G401.6 (cell line): ENCODE measurements around the gene GPR18.

ENCODE experiments used
- FAIRE-seq: peaks from 2 replicates; lab custom pipeline; 2012; peaks lifted over from hg19 to GRCh38; lab: Jason Lieb, UNC

The GPR18 gene, protein sequence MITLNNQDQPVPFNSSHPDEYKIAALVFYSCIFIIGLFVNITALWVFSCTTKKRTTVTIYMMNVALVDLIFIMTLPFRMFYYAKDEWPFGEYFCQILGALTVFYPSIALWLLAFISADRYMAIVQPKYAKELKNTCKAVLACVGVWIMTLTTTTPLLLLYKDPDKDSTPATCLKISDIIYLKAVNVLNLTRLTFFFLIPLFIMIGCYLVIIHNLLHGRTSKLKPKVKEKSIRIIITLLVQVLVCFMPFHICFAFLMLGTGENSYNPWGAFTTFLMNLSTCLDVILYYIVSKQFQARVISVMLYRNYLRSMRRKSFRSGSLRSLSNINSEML

DNA sequence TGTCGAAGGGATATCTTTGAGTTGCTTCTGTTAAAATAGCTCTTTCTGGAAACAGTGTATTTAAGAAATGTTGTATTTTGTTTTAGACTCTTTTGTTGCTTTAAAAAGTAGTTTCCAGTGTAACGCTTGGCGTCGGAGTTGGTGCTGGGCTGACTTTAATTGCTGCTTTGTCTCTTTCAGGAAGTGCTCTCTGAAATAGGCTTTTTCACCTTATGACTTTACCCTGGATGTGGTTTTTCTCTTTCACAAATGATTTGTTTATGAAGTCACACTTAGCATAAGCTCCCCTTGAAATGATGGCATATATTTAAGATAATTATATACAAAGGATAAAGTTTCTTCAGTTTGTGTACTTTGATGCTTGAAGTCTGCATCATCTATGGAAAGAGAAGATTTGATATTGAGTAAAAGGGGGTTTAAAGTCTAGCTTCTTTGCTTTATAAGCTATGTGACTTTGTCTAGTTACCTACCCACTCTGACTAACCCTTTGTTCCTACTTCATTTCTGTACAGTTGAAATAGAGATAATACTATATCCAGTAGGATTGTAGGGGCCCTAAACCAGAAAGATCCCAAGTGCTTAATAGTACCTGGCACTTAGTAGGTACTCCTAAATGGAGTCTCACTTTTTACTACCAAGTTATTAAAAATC lies at the start of gene GPR18:
TSS of gene GPR18 (minus strand) at position 170 of the 651 bp plus-strand sequence. CDS start 2,507 bp downstream, outside the sequence.
- FAIRE-seq, result no peak

DNA sequence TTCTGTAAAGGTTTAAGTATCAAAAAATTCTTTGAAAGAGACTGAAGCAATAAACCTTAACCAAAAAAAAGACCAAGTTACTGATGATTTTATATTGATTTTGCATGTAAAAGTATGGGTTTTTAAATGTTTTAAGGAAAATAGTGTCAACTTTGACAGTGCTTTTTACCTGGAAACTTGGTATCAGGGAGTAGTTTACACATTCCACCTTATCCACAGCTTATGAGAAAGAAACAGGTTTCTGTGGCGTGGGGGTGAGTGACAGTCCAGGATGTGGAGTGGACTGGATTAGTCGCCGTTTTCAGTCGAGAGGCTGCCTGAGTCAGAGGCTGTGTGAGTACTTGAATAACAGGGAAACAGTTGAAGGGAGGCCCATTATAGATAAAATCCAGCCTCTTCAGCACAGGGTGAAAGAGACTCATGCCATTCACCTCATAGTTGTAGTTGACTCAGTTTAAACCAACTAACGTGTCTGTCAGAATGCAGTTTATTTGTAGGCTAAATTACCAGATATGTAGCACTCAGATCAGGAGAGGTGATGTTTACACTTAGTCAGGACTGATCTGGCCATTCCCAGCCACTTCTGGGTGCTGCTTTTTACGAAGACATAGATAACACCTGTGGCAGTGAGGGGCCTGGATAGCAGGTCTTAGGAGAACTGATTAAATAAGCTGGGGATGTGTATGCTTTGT lies 49.6 kb upstream of the GPR18 start:
- no peak for FAIRE-seq

DNA sequence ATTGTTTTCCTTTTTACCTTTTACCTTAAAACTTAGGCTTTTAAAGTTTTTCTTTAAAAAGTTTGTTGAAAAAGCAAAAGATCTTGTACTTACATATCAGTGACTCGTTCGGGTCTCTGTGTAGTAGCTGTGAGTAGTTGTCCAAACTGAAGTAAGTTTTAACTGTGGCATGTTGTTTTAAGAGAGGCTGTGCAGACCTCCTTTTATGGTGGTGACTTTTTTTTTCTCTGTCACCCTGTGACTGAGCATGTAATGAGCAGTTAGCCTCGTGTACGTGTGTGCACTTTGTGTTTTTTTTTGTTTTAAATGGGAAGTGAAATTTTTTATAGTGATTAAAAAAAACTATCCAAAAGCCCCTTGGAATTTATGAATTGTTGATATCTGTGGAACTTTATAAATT lies 49.1 kb upstream of the GPR18 start, which contains the start of gene GPR183:
TSS of gene GPR183 (minus strand) at position 153 of the 400 bp plus-strand sequence. CDS start 11,254 bp downstream, outside the sequence.
- no peak for FAIRE-seq

DNA sequence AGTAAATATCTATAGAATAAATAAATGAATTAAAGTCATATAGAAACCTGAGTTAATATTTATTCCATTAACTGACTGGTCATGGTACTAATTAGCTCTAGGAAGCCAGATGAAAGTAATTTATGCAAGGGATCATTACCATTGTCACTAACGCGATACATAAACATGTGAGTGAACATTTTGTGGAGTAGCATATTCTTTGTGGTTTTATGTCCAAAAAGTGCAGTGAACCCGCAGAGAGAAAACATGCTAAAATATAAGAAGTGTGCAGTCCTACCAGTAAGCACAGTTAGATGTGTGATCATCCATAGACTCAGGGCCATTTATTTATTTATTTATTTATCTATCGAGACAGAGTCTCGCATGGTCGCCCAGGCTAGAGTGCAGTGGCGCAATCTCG lies 47.4 kb upstream of the GPR18 start:
- FAIRE-seq, result no peak

DNA sequence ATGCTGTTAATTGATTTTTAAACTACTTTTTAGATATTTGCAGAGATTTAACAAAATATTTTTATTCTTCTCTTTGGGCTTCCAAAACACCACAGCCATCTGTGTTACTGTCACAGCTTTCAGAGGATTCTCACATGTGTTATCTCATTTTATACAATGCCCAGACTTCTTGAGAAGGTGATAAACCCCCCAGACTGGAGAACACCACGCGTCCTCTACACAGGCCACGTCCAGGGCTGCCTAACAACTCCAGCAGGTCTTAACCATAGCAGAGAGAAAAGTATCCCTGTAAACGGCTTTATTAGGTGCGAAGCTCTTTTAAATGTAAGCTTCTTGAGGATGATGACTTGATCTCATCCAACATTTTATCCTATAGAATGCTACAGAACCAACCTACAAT lies 47.0 kb upstream of the GPR18 start:
- FAIRE-seq, result no peak

DNA sequence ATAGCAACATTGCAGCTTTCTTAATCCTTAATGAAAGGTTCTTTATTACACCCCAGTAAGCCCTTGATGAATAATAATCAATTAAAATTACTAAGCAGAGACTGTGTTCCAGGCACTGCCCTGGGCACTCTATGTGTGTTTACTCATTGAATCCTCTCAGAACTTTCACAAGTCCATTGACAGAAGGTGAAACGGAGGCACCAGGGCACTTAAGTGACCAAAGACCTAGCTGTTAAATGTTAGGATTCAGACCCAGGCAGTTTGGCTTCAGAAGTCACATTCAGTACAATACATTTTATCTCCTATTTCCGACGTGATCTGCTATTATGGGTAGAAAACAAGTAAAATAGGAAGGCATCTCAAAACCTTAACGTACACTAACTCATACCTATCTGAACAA lies 46.4 kb upstream of the GPR18 start:
- FAIRE-seq, result no peak

DNA sequence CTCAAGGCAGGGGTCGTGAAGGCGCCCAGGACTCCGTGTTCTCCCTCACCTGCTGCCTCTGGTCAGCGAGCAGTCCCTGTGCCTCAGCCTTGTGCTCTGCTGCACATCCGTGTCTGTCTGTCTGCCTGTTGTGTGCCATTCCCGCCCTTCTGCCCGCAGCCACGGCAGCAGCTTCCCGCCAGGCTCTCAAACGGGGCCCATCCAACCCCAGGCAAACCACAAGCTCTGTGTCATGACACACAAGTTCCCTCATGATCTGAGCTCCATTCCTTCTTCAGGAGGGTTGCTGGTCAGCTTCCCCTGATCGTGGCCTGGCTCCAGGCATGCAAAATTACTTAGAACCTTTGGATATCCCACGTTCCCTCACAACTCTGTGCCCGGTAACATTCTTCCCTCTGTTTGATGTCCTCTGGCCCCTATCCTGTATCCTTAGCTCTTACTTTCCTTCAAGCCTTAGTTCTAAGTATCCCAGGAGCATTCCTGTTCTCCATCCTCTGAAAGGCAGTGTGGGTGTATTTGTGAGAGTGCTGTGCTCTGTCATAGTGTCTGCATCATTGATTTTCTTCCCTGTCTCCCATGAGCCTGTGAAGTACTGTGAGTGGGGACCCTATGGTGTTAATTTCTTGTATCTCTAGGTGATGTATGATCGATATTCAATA lies 45.8 kb upstream of the GPR18 start:
- FAIRE-seq, result no peak

DNA sequence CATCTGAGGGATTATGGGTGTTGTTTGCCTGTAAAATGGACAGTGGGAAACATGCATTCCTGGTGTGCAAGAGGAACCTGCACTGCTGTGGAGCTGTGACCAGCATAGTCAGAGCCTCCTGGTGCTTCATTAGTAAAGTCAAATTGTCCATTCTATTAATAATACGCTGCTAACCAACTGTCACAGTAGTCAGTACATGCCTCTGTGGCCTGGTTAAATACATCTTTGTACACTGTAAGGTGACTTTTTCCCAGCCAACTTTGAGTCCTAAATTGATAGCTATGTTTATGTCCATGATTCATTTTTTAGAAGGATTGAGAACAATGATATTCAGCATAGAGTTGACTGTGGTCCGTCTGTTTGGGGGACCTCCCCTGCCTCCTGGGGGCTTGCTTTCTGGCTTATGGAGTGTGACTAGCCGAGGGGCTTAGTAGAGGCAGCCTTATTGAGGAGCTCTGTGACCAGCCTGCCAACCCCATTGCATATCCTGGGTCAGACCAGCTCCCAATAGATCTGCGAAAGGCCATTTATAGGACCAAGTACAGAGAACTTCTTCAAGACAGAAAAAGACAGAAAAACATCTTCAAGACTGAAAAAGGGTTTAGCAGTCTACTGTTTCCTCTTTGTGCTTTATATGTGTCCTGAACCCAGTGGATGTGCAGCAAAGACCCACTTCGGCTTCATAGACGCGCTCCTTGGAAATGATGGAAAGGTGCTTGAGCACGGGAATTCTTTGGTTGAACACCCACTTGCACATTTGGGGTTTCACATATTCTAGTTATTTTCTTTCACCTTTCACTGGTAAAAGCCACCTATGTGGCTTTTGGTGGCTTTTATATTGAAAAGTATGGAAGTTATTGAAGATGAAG lies 44.7 kb upstream of the GPR18 start:
- FAIRE-seq, result no peak

DNA sequence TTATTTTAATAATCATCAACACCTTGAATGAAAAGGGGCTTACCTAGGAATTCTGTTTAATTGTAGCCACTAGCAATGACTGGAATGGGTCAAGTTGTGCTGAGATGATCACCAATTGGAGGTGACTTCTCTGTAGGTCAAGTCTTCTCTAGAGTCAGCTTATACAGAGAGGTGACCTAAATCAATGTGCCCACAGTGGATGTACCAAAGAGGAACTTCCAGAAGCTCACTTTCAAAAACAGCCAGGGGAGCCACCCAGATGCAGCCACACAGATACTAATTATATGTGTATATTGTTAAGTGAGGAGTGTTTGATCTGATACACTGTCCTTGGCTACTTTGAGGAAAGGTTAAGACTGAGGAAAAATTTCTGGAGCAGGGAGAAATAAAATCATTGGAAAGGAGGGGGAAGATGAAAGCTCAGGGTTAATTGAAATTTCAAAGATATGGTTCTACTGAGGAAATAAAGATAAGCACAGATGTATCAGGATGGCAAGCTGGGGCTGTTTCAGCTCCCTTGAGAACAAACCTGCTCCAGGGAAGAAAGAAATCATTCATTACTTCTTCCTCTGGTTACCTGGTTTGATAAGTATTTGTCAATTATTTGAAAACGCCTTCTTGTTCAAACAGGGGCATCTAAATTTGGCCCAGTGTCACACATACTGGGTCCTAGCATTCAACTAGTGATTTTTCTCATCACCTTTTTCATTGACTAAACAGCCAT lies 43.9 kb upstream of the GPR18 start:
- no peak for FAIRE-seq

DNA sequence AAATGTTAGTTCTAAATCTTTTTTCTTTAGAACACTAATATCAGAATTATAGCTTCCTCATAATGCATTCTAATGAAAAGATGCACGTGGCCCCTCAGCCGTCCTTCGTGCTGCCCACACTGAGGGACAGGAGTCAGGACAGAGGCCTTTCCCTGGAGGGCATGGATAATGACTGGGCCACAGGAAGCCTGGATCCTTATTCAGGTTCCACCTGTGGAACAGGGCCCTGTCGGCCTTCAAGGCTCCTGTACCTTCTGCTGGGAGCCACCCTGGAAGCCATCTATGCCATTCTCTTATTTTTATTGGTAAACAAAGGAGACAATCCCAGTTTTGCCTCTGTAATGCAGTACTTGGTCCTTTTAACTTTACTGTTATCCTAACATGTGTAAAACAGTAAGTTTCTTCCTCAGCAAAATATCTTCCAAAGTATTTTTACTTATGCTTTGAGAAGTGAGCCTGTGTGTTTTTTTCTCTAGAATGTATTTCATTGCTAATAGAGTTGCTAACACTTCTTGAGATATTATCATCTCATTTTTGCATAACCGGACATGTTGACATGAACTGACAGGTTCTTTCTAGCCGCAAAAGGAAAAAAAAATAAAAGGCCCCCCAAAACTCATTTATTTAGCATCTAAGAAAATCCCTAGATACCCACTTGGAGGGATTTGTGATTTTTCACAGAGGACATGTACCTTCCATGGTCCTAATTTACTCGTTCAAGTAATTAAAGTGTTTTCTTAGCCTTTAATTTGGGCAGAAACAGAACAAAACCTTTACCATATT lies 43.1 kb upstream of the GPR18 start:
- FAIRE-seq, result no peak

DNA sequence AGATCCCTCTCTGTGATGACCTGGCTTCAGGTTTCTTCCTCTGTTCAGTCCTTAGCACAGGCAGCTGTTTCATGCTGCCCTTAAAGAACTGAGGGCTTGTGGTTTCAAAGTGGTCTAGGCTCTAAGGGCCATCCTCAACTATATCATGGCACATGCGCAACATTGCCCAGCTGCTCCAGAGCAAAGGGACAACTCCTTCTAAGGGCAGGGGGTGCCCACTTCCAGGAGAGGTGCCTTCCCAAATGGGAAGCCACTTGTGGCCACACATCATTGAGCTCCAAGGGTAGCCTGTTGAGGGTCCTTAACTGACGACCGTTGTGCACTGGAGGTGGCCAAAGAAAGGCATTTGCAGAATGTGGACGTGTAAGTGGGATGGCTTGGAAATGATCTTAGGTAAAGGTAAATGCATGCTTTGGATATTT lies 41.8 kb upstream of the GPR18 start:
- FAIRE-seq, result no peak

DNA sequence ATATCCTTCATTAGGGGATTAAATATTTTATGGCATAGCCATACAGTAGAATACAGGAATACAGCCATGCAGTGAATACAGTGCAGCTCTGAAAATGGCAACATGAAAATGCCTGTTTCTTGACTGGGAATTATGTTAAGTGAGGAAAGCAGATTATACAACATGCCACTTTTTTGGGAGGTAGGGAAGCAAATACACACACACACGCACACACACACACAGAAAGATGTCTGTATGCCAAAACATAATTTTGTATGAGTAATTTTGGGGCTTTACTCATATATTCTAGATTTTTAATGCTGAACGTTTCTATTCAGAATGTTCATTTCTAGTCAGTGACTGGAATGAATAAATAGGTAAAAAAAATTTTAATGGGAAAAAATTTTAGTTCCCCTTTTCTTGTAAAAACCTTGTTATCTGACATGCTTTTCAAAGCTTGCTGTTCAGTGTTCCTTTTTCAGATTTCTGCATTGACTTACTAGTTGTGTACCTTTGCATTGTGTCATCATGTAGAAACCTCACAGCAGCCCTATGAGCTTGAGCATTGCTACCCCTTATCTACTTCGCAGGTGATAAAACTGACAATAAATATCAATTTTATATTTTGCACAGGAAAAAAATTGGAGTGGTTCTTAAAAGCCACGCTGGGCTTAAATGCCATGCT lies 41.2 kb upstream of the GPR18 start:
- no peak for FAIRE-seq

DNA sequence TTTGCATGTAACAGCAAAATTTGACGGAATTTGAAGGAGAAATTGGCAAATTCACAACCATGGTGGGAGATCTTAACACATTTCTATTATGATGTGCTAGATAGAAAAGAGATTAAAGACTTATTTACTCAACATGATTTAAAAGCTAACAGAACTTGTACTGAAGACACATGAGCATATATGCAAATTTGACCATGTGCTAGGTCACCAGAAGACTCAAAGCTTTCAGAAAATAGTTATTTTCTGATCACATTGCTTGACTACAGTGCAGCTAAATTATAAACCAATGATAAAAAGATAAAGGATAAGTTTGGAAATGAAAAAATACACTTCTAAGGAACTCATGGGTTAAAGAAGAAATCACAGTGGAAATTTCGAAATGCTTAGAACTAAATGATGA lies 39.9 kb upstream of the GPR18 start:
- no peak for FAIRE-seq

DNA sequence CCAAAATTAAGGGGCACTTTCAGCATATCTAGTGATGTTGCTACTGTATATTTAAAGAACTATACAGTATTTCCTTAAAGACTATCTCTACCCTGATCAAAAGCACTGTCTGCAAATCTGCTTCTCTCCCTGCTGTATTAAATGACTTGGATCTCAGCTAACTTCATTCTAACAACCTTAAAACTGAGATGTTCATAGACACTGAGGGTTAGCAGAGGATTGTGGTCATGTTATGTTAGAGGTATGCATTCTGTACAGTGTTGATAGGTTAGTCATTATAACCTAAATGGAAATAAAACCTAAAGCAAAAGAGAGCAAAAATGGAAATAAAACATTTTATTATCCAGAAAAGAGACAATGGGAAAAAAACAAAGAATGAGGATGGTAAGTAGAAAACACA lies 39.2 kb upstream of the GPR18 start:
- no peak for FAIRE-seq

DNA sequence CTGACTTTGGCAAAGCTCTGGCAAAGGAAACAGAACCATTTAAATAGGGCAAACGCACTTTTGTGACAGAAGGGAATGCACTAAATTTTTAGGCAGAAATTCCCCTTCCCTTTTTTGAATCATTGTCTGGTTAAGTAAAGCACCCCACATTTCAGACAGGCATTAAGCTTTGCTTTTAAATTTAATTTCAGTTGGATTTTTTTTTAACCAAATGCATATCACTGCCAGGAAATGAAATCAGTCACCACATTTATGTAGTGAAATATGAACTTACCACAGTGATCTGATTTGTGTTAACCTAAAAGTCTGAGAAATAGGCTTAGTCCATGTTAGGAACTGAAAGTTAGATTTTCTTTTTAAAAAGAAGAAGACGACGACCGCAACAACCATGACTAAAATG lies 38.2 kb upstream of the GPR18 start:
- FAIRE-seq, result no peak

DNA sequence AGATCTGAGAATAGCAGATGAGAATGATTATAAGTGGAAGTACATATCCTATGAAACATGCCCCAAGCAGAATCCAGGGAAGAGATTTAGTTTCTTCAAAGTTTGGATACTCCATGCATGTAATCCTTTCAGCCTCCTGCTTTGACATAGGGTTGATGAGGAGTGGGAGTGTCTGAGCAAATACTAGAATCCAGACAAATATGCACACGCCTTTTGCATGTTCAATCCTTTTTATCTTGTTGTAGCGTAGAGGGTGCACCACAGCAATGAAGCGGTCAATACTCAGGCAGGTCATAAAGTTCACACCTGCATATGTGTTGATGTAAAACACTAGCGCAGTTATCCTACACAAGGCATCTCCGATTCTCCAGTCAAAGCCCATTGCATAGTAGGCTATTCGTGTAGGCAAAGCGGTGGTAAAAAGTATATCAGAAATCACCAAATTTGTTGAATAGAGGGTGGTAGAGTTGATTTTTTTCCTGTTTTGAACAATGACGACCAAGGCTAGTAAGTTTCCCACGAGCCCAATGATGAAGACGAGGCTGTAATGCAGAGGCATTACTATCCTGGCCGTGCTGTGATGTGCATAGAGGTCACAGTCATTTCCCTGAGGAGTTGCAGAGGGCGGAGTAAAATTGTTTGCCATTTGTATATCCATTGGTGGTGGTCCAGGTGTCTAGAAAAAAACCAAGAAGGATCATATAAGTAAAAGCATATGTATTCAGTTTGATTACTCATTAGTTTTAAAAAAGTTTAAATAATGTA lies 37.5 kb upstream of the GPR18 start:
- no peak for FAIRE-seq

DNA sequence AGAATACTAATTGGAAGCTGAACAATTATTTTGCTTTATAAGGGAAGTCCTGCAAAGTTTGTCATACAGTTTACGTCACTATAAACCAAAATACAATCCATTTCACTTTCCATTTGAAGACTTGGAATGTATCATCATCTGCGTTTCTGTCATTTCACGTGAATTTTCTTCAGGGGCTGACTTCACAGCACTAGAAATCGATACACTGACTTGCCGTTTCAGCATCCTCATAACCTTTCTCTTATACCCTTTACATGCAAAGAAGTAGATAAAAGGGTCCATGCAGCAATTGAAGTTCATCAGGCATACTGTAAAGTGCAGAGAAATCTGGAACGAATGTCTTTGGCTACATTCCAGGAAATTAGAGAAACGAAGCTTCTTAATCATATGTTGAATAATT lies 36.8 kb upstream of the GPR18 start:
- FAIRE-seq, result no peak

DNA sequence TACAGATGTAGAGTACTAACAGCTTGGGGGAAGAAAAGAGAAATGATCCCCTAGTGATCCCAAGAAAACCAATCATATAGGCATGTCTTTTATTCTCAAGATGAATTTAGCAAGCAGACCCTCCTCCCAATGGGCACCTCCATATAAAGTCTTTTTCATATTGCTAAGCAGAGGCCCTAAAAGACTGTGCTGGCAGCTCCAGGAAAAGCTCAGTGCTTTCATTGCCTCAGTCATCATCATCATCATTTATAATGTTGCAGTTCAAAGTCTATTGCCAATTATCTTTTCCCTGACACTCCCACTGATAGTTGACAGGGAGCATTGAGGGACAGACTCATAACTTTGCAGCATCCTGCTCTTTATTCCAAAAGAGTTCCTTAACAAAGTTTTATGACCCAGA lies 36.0 kb upstream of the GPR18 start:
- no peak for FAIRE-seq

DNA sequence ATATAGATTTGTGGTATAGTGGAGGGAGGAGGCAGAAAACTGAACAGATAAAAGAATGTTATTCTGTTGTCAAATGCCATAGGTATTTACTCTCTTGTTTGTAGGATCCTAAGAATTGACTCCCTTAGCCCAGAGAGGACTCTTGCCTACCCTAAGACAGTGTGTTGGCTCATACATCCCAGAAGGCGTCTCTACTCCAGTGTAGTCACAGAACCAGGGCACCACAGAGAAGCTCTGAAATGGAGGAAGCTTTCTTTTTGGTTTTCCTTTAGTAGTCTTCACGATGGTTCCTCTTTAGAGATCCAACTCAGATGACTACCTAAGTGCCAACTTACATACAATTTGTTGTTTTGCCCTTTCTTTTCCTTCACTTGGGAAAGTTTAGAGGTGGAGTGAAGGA lies 35.0 kb upstream of the GPR18 start:
- FAIRE-seq, result no peak
